OCI-LY1 (cell line): ENCODE data around the gene RPEL1.

Experiments
- EZH2 ChIP-seq: fragments of 200-600 bp; sonication (generic), shearing (Covaris generic); IDR thresholded peaks from 2 replicates; pipeline ENCODE4 v1.8.0; 2017; ENCODE audit warnings: borderline replicate concordance, mixed run types, mild to moderate bottlenecking, antibody characterized with exemption, low read length, moderate library complexity, mixed read lengths
- TF ChIP-seq, protein P1 (sequence below): fragments of 200-600 bp; sonication (generic), shearing (Covaris generic); IDR thresholded peaks from 2 replicates; pipeline ENCODE4 v1.5.1; 2017; ENCODE audit warnings: mild to moderate bottlenecking, antibody characterized with exemption, low read length, moderate library complexity, mixed read lengths

GRCh38 chr10:103197174-103197573, 48.5 kb upstream of the RPEL1 start:
- TF ChIP-seq, protein P1, sequence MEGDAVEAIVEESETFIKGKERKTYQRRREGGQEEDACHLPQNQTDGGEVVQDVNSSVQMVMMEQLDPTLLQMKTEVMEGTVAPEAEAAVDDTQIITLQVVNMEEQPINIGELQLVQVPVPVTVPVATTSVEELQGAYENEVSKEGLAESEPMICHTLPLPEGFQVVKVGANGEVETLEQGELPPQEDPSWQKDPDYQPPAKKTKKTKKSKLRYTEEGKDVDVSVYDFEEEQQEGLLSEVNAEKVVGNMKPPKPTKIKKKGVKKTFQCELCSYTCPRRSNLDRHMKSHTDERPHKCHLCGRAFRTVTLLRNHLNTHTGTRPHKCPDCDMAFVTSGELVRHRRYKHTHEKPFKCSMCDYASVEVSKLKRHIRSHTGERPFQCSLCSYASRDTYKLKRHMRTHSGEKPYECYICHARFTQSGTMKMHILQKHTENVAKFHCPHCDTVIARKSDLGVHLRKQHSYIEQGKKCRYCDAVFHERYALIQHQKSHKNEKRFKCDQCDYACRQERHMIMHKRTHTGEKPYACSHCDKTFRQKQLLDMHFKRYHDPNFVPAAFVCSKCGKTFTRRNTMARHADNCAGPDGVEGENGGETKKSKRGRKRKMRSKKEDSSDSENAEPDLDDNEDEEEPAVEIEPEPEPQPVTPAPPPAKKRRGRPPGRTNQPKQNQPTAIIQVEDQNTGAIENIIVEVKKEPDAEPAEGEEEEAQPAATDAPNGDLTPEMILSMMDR, result no peak
- TF ChIP-seq EZH2, result no peak
